ENCODE results near the gene PSMD12.

PSMD12 gene

GRCh38 chr17:67400193-67400592 lies 33.8 kb upstream of the PSMD12 start:
- Histone ChIP-seq H2AFZ (ENCODE audit: low read length) (no peak overlapping the region), H3K4me3 (ENCODE audit: low read depth, low read length, poor library complexity, severe bottlenecking) (no peak overlapping the region), H4K20me1 (ENCODE audit: insufficient read depth, low read length) (no peaks in the 10 kb centered on the region), H3K4me1 (ENCODE audit: insufficient read depth, low read length, severe bottlenecking) (peaks cover 18% of the 10 kb centered on the region), H3K9me2 (ENCODE audit: low read depth, low read length) (no peaks in the 10 kb centered on the region), H3F3A (ENCODE audit: insufficient read depth, low read length) (no peaks in the 10 kb centered on the region), H3K27me3 (ENCODE audit: insufficient read depth, low read length) (0 out of 2 replicates have a peak, but pooled peaks cover 4% of the 10 kb centered on the region), H3K9ac (ENCODE audit: low read length) (no peak overlapping the region), H3K9me3 (ENCODE audit: low read length) (no peaks in the 10 kb centered on the region), H3K36me3 (ENCODE audit: insufficient read depth, low read length) (no peaks in the 10 kb centered on the region), H3K4me2 (ENCODE audit: low read length) (no peak overlapping the region), H3K79me2 (ENCODE audit: insufficient read depth, low read length) (no peaks in the 10 kb centered on the region), H3K27ac (ENCODE audit: low read depth, low read length, poor library complexity, severe bottlenecking) (no peak overlapping the region)
- TF ChIP-seq CTCF (IDR thresholded peaks at IDR 0.05; ENCODE audit: low read length) (no peak), EZH2 (IDR thresholded peaks at IDR 0.05; ENCODE audit: borderline replicate concordance, low read length) (no peak)

GRCh38 chr17:67399676-67400075 lies 33.3 kb upstream of the PSMD12 start:
- H3K4me1 ChIP-seq (ENCODE audit: insufficient read depth, low read length, severe bottlenecking): peaks cover 18% of the 10 kb centered on the region
- no peak overlapping the region for H3K27ac ChIP-seq (ENCODE audit: low read depth, low read length, poor library complexity, severe bottlenecking)
- no peak overlapping the region for H3K4me3 ChIP-seq (ENCODE audit: low read depth, low read length, poor library complexity, severe bottlenecking)
- H3K9me3 ChIP-seq (ENCODE audit: low read length): no peaks in the 10 kb centered on the region
- no peaks in the 10 kb centered on the region for H3K36me3 ChIP-seq (ENCODE audit: insufficient read depth, low read length)
- no peaks in the 10 kb centered on the region for H3K79me2 ChIP-seq (ENCODE audit: insufficient read depth, low read length)
- no peaks in the 10 kb centered on the region for H3K9me2 ChIP-seq (ENCODE audit: low read depth, low read length)
- H3K27me3 ChIP-seq (ENCODE audit: insufficient read depth, low read length): 0 out of 2 replicates have a peak, but pooled peaks cover 4% of the 10 kb centered on the region
- no peak overlapping the region for H3K9ac ChIP-seq (ENCODE audit: low read length)
- no peak overlapping the region for H2AFZ ChIP-seq (ENCODE audit: low read length)
- no peak overlapping the region for H3K4me2 ChIP-seq (ENCODE audit: low read length)
- H3F3A ChIP-seq (ENCODE audit: insufficient read depth, low read length): no peaks in the 10 kb centered on the region
- no peaks in the 10 kb centered on the region for H4K20me1 ChIP-seq (ENCODE audit: insufficient read depth, low read length)
- TF ChIP-seq EZH2 (IDR thresholded peaks at IDR 0.05; ENCODE audit: borderline replicate concordance, low read length) (no peak), CTCF (IDR thresholded peaks at IDR 0.05; ENCODE audit: low read length) (no peak)

GRCh38 chr17:67393809-67394397 lies 27.5 kb upstream of the PSMD12 start:
- H3K27ac ChIP-seq (ENCODE audit: low read depth, low read length, poor library complexity, severe bottlenecking): no peak overlapping the region
- no peak overlapping the region for H3K9ac ChIP-seq (ENCODE audit: low read length)
- H3K9me2 ChIP-seq (ENCODE audit: low read depth, low read length): no peaks in the 10 kb centered on the region
- no peaks in the 10 kb centered on the region for H3K79me2 ChIP-seq (ENCODE audit: insufficient read depth, low read length)
- TF ChIP-seq EZH2 (IDR thresholded peaks at IDR 0.05; ENCODE audit: borderline replicate concordance, low read length): no peak
- no peak for TF ChIP-seq CTCF (IDR thresholded peaks at IDR 0.05; ENCODE audit: low read length)
- no peaks in the 10 kb centered on the region for H3K9me3 ChIP-seq (ENCODE audit: low read length)
- H3K36me3 ChIP-seq (ENCODE audit: insufficient read depth, low read length): no peaks in the 10 kb centered on the region
- no peak overlapping the region for H3K4me3 ChIP-seq (ENCODE audit: low read depth, low read length, poor library complexity, severe bottlenecking)
- H3K4me2 ChIP-seq (ENCODE audit: low read length): no peak overlapping the region
- no peaks in the 10 kb centered on the region for H4K20me1 ChIP-seq (ENCODE audit: insufficient read depth, low read length)
- H2AFZ ChIP-seq (ENCODE audit: low read length): no peak overlapping the region
- no peaks in the 10 kb centered on the region; the same call in 1 of the 2 replicates for H3K27me3 ChIP-seq (ENCODE audit: insufficient read depth, low read length)
- H3K4me1 ChIP-seq (ENCODE audit: insufficient read depth, low read length, severe bottlenecking): peaks cover 4% of the 10 kb centered on the region
- H3F3A ChIP-seq (ENCODE audit: insufficient read depth, low read length): no peaks in the 10 kb centered on the region
